Measurements from ENCODE around the gene SPON2. TPM values are rescaled to one million over a fixed set of nuclear protein-coding genes. Genes with fewer than 3 reads are reported as not detected.

SPON2 gene
- total and polyA plus RNA-seq, 2 of the 4 experiments (the other 2 are of a cell fraction), result 21.1 to 177 TPM

DNA sequence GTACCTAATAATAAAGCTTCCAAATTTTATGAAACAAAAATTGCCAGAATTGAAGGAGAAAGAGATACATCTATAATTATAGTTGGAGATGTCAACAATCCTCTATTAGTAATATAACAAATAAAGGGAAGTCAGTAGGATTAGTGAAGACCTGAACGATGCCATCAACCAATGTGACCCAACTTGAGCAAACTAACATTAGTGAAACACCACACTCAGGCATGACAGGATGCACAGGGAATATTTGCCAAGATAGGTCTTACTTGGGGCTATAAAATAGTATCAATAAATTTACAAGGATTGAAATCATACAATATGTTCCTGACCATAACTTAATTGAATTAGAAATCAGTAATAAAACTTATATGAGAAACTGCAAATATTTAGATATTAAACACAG, 12.0 kb downstream of the SPON2 start:
- in situ Hi-C loops (cut with MboI; ENCODE audit: low sequenced_read_pairs), result loop anchor here (25.0 kb wide), 1 partner anchor 477 kb away; no protein-coding TSS in a partner anchor
- H2BK5ac ChIP-seq (ENCODE audit: low read depth, low read length, poor library complexity, severe bottlenecking), result no peak overlapping the region
- no peaks in the 10 kb centered on the region for H3K36me3 ChIP-seq (ENCODE audit: control insufficient read depth, insufficient read depth, low read length)
- no peak overlapping the region for H3K56ac ChIP-seq (ENCODE audit: extremely low read depth, insufficient read depth, low read length)
- ATAC-seq (ENCODE audit: low read depth) (no peak), DNase-seq (no peak)
- no CpG with 5 or more reads among the region's 1 CpG for WGBS, 2 experiments (ENCODE audit: extremely low coverage in 2 of 2, insufficient read length in 1 of 2)
- no TSS peak for BruUV-seq (replicated peaks)
- no peaks in the 10 kb centered on the region for H4K20me1 ChIP-seq (ENCODE audit: insufficient read depth, low read length)
- H2AK5ac ChIP-seq (ENCODE audit: low read depth, low read length), result no peak overlapping the region
- H3K4me1 ChIP-seq (ENCODE audit: control insufficient read depth, insufficient read depth, low read length), result no peaks in the 10 kb centered on the region
- intact Hi-C loops (cut with micrococcal nuclease), result no loop called here
- no peak overlapping the region for H2AK9ac ChIP-seq (replicated peaks; ENCODE audit: low read depth, low read length, poor library complexity)
- TF ChIP-seq BHLHE40 (IDR thresholded peaks at IDR 0.05; ENCODE audit: low read depth, low read length) (no peak), RCOR1 (IDR thresholded peaks at IDR 0.05; ENCODE audit: insufficient replicate concordance, low read length) (no peak), MXI1 (IDR thresholded peaks at IDR 0.05; ENCODE audit: borderline replicate concordance, low read depth, low read length) (no peak), FOS (IDR thresholded peaks at IDR 0.05; ENCODE audit: low read depth, low read length) (no peak), MAFK (IDR thresholded peaks at IDR 0.05; ENCODE audit: low read depth, low read length) (no peak), CHD1 (IDR thresholded peaks at IDR 0.05; ENCODE audit: low read depth, low read length) (no peak), NFE2L2 (IDR thresholded peaks at IDR 0.05; ENCODE audit: low read depth, low read length) (no peak), RFX5 (IDR thresholded peaks at IDR 0.05; ENCODE audit: low read depth, low read length) (no peak), RAD21 (IDR thresholded peaks at IDR 0.05; ENCODE audit: low read length) (no peak), CTCF (conservative IDR thresholded peaks at IDR 0.05; ENCODE audit: low read depth, low read length) (no peak), POLR2A (IDR thresholded peaks at IDR 0.05; ENCODE audit: low read depth, low read length) (no peak), CEBPB (IDR thresholded peaks at IDR 0.05; ENCODE audit: low read depth, low read length) (no peak), MAZ (IDR thresholded peaks at IDR 0.05; ENCODE audit: borderline replicate concordance, low read depth, low read length) (no peak), SMC3 (IDR thresholded peaks at IDR 0.05; ENCODE audit: low read depth, low read length) (no peak)
- TF ChIP-seq, protein P1, sequence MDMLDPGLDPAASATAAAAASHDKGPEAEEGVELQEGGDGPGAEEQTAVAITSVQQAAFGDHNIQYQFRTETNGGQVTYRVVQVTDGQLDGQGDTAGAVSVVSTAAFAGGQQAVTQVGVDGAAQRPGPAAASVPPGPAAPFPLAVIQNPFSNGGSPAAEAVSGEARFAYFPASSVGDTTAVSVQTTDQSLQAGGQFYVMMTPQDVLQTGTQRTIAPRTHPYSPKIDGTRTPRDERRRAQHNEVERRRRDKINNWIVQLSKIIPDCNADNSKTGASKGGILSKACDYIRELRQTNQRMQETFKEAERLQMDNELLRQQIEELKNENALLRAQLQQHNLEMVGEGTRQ (IDR thresholded peaks at IDR 0.05; ENCODE audit: low read depth, low read length), result no peak
- TF ChIP-seq, protein P2, sequence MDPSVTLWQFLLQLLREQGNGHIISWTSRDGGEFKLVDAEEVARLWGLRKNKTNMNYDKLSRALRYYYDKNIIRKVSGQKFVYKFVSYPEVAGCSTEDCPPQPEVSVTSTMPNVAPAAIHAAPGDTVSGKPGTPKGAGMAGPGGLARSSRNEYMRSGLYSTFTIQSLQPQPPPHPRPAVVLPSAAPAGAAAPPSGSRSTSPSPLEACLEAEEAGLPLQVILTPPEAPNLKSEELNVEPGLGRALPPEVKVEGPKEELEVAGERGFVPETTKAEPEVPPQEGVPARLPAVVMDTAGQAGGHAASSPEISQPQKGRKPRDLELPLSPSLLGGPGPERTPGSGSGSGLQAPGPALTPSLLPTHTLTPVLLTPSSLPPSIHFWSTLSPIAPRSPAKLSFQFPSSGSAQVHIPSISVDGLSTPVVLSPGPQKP (IDR thresholded peaks at IDR 0.05; ENCODE audit: borderline replicate concordance, low read depth, low read length), result no peak
- POLR2A ChIA-PET (ENCODE audit: unreplicated experiment), result no interaction called here
- H3K9me3 ChIP-seq (ENCODE audit: control insufficient read depth, insufficient read depth, low read length), result peaks cover 16% of the 10 kb centered on the region
- H2BK15ac ChIP-seq (ENCODE audit: low read depth, low read length), result no peak overlapping the region
- dilution Hi-C loops (cut with HindIII; ENCODE audit: low sequenced_read_pairs, unreplicated experiment), result no loop called here
- H3K79me1 ChIP-seq (ENCODE audit: low read depth in 1 of 2, low read length in 2 of 2), result no peaks in the 10 kb centered on the region
- H3K4me2 ChIP-seq (ENCODE audit: low read depth, low read length), result no peak overlapping the region
- no peak overlapping the region for H4K5ac ChIP-seq (ENCODE audit: low read depth, low read length)
- H2AFZ ChIP-seq (replicated peaks; ENCODE audit: low read length, poor library complexity), result no peak overlapping the region
- H3K23ac ChIP-seq (ENCODE audit: low read depth, low read length), result no peak overlapping the region
- H3K14ac ChIP-seq (replicated peaks; ENCODE audit: low read depth, low read length), result no peak overlapping the region
- H2BK20ac ChIP-seq (ENCODE audit: low read depth, low read length), result no peak overlapping the region
- no peak overlapping the region for H3K27ac ChIP-seq (ENCODE audit: insufficient read depth, low read length)
- H3K4me3 ChIP-seq (ENCODE audit: insufficient read depth, low read depth, low read length), result no peak overlapping the region
- no peaks in the 10 kb centered on the region for H3K9me1 ChIP-seq (ENCODE audit: insufficient read depth, low read length)
- no peak overlapping the region for H3K4ac ChIP-seq (ENCODE audit: low read depth, low read length)
- H2BK120ac ChIP-seq (ENCODE audit: low read depth, low read length), result no peak overlapping the region
- H3K27me3 ChIP-seq (ENCODE audit: control insufficient read depth, insufficient read depth, low read length), result peaks cover 13% of the 10 kb centered on the region
- no peak overlapping the region for H3K9ac ChIP-seq (ENCODE audit: low read depth, low read length)
- CTCF ChIA-PET, result no interaction called here
- H4K8ac ChIP-seq (ENCODE audit: low read depth in 2 of 2, low read length in 2 of 2), result no peak overlapping the region
- no peak overlapping the region for H4K91ac ChIP-seq (ENCODE audit: insufficient read depth, low read depth, low read length)
- no peak overlapping the region for H3K18ac ChIP-seq (ENCODE audit: low read depth, low read length)

Data from IMR-90 (cell line).